Left renal pelvis (tissue), 4 donors: ENCODE measurements around the gene IMMP2L. TPM values are rescaled to one million over a fixed set of nuclear protein-coding genes. Genes with fewer than 3 reads are reported as not detected.
"Not testable (repeated sequence)": the region's sequence is repeated elsewhere in the genome, so short reads cannot be mapped to it uniquely, and the experiment has no call there.

ENCODE experiments used
- DNase-seq, 4 donors: peaks; one replicate each; pipeline ENCODE4 v3.0.0-alpha.2; 2013; ENCODE audit warnings: low read depth in 4 of 4, low spot score in 3 of 4
- polyA plus RNA-seq, 4 donors: library from polyadenylated mRNA; unstranded; fragments of 120-200 nt; gene quantifications; one replicate each; pipeline ENCODE4 v1.2.1, GENCODE V29; 2013; ENCODE audit not compliant: insufficient read length in 4 of 4

IMMP2L gene
- polyA plus RNA-seq, 4 donors: 19.8 to 41.9 (median 41.3) TPM

- no peak for DNase-seq
Observed at GRCh38 chr7:111290419-111290818, 271.9 kb downstream of the IMMP2L start.

DNA sequence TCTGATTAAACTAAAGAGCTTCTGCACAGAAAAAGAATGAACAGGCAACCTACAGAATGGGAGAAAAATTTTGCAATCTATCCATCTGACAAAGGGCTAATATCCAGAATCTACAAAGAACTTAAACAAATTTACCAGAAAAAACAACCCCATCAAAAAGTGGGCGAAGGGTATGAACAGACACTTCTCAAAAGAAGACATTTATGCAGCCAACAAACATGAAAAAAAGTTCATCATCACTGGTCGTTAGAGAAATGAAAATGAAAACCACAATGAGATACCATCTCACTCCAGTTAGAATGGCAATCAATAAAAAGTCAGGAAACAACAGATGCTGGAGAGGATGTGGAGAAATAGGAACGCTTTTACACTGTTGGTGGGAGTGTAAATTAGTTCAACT lies 273.9 kb downstream of the IMMP2L start:
- not testable (repeated sequence) for DNase-seq

DNA sequence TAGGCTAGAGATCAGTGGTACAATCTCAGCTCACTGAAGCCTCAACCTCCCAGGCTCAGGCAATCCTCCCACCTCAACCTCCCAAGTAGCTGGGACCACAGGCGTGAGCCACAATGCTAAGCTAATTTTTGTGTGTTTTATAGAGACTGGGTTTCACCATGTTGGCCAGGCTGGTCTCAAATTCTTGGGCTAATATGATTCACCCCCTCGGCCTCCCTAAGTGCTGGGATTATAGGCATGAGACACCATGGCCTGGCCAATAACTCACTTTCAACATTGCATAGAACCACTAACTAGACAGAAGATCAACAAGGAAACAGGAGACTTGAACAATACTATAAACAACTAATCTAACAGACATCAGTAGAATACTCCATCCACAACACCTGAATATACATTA lies 279.7 kb downstream of the IMMP2L start:
- no peak for DNase-seq

DNA sequence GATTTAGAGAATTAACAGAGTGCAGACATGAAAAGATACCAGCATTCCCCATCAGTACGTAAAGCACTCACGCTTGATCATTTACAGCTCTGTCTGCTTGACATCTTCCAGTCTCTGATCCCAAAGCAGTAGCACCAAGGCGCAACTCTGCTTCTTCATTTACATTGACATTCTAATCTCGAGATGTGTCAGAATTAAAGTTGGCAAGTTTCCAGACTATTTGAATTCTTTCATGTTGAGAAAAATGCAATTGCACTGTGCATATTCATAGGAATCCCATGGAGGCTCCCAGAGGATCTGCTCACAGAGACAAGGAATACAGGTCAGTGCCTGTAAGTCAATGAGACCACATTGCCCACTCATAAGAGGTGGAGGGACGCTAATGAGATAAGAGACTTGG lies 287.4 kb downstream of the IMMP2L start:
- no peak for DNase-seq

- no peak for DNase-seq
Observed at GRCh38 chr7:111272092-111272491, 290.2 kb downstream of the IMMP2L start.

DNA sequence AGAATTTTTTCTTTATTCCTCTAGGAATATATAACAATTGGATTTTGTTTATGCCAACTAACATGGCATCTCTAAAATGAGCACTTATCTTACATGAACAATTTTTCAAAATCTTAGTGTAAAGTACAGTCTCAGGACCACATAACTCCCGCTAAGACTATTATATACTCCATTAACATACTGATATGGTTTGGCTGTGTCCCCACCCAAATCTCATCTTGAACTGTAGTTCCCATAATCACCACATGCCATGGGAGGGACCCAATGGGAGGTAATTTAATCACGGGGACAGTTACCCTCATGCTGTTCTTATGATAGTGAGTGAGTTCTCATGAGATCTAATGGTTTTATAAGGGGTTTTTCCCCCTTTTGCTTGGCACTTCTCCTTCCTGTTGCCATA lies 291.5 kb downstream of the IMMP2L start:
- not testable (repeated sequence) for DNase-seq

DNA sequence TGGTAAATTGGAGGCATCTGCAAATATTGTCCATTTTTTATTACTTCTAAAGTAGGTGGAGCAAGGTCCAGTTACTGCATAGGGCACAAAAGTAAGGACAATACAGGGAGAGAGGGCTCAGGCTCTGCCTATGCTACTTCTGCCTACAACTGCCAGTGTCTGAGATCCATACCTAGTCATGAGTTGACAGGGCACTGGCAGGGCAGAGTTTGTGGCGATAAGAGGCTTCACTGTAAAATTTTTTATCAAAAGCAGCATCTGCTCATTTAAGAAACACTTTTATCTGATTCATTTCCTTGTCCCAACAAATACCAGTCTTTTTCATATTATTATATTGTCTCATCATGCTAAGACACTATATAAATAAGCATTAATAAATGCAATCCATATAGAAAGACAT lies 293.4 kb downstream of the IMMP2L start:
- no peak for DNase-seq

DNA sequence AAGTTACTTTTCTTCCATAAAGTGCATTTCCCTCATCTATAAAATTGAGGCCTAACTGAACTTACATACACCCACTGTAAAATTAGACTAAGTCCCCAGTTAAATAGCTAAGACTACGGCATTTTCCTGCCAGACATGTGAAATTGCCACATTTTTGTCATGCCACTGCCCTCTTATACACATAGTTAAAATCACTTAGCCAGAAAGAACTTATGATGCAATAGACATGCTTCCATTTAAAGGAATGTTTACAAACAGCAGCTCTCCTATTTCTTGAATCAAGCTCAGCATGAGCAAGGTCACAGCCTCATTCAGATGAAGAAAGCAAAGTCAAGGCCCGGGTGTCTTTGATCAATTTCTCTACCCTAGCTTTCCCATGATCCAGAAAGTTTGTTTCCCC lies 295.7 kb downstream of the IMMP2L start:
- DNase-seq: no peak

DNA sequence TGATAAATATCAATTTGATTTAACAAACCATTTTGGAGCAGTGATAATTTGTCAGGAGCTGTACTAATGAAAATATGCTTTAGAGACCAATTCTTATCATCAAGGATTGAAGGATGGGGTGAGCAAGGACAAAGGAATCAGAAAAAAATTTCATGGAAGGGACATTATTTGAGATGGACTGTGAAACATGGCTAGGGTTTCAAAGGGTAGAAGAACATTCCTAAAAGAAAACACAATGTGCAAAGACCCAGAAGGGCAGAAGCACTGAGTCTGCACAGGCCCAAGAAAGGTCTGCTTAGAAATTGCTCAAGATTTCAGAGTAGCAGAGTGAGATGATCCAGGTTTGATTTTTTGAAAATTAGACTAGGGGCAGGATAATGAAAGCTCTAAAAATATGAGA lies 296.9 kb downstream of the IMMP2L start:
- DNase-seq: no peak

GRCh38 chr7:111264981-111265380 lies 297.3 kb downstream of the IMMP2L start:
- DNase-seq: no peak

GRCh38 chr7:111264111-111264868 lies 298.0 kb downstream of the IMMP2L start:
- no peak for DNase-seq

GRCh38 chr7:111262293-111263116 lies 299.8 kb downstream of the IMMP2L start:
- DNase-seq: no peak

DNA sequence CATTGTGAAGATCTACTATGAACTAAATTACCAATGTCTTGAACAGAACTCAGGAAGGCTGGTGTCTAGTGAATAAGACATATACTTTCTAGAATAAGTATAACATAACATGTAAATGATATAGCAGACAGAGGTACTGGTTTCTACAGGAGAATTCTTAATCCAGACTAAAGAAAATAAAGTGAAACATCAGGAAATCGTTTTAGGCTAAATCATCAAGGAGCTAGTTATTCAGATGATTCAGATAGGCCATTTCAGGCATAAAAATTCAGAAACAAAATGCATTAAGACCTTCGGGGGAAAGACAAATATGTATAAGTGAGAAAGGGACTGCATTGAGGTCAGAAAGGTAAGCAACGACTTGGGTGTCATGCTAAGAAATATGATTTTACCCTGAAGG lies 300.8 kb downstream of the IMMP2L start:
- no peak for DNase-seq

GRCh38 chr7:111259991-111260390 lies 302.3 kb downstream of the IMMP2L start:
- DNase-seq: no peak

GRCh38 chr7:111256391-111256790 lies 305.9 kb downstream of the IMMP2L start:
- DNase-seq: no peak

DNA sequence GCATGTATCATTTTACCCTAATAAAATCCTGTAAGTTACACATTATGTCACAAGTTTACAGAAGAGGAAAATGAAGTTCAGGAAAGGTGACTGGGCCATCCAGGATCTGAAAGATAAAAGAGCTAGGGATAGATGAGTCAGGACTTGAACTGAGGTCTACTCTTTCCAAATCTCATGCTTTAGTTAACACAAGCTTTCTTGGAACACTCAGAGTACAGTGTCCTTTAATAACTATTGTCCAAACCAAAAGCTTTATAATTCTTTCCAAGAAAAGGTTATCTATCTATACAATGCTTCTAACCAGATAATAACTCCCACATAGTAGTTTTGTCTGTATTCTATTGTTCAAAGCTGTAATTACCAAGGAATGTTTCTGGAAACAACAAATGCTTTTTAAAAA lies 306.7 kb downstream of the IMMP2L start:
- DNase-seq: no peak

- DNase-seq: not testable (repeated sequence)
Observed at GRCh38 chr7:111251365-111251764, 310.9 kb downstream of the IMMP2L start.

GRCh38 chr7:111249807-111250206 lies 312.5 kb downstream of the IMMP2L start:
- not testable (repeated sequence) for DNase-seq

- DNase-seq: no peak
Observed at GRCh38 chr7:111242141-111242755, 320.0 kb downstream of the IMMP2L start.

DNA sequence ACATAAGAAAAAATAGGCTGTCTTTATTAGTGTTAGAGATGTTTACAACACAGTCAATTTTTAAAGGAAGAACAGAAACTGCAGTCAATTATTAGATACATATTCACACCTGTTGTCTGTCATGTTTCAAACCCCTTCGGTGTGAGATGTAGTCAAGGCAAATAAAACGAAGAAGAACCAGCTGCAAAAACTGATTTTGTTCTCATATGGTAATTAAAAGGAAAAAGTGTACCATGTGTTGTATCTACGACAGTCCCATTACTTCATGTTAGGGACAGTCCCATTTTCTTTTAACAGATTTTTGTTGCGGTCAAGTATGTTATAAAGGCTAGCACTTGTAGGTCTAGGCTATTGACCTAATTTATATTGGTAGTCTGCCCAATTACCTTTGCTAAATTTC lies 321.9 kb downstream of the IMMP2L start:
- no peak for DNase-seq

- DNase-seq: no peak
Observed at GRCh38 chr7:111239437-111239836, 322.9 kb downstream of the IMMP2L start.

GRCh38 chr7:111238886-111239285 lies 323.4 kb downstream of the IMMP2L start:
- DNase-seq: no peak
